NT2/D1 (cell line): ENCODE results near the gene SLC19A1.

Source experiments
- DNase-seq: peaks from one replicate; pipeline ENCODE4 v3.0.0-alpha.2; 2011; ENCODE audit warnings: low read depth, low spot score
- H3K27me3 ChIP-seq: 2 replicates; pipeline ENCODE4 v1.6.0; 2011; ENCODE audit warnings: mild to moderate bottlenecking; ENCODE audit not compliant: insufficient read length, insufficient read depth
- H3K36me3 ChIP-seq: 2 replicates; pipeline ENCODE4 v1.6.1; 2011; ENCODE audit warnings: mild to moderate bottlenecking, low read length, mixed read lengths; ENCODE audit not compliant: insufficient read depth, insufficient read length
- H3K4me1 ChIP-seq: 2 replicates; pipeline ENCODE4 v1.5.1; 2011; ENCODE audit not compliant: insufficient read depth, insufficient read length
- H3K4me3 ChIP-seq: 2 replicates; pipeline ENCODE4 v1.5.1; 2011; ENCODE audit warnings: low read depth; ENCODE audit not compliant: insufficient read length
- H3K9ac ChIP-seq: 2 replicates; pipeline ENCODE4 v1.6.0; 2011; ENCODE audit warnings: low read depth; ENCODE audit not compliant: insufficient read length
- H3K9me3 ChIP-seq: 2 replicates; pipeline ENCODE4 v1.5.1; 2011; ENCODE audit warnings: mild to moderate bottlenecking, low read length; ENCODE audit not compliant: insufficient read depth
- SUZ12 ChIP-seq: IDR thresholded peaks from 2 replicates; pipeline ENCODE4 v1.6.1; 2011; ENCODE audit not compliant: insufficient read length, insufficient read depth; ENCODE audit errors: extremely low read depth
- YY1 ChIP-seq: IDR thresholded peaks from 2 replicates; pipeline ENCODE4 v1.6.1; 2011; ENCODE audit not compliant: insufficient read length, insufficient read depth
- ZNF274 ChIP-seq: IDR thresholded peaks from 2 replicates; pipeline ENCODE4 v1.6.1; 2011; ENCODE audit warnings: mild to moderate bottlenecking, low read depth, low read length

The SLC19A1 gene

GRCh38 chr21:45470087-45470515, 72.1 kb downstream of the SLC19A1 start:
- H3K9me3 ChIP-seq: peaks cover 5% of the 10 kb centered on the region; the same call in 1 of the 2 replicates
- no peak for DNase-seq
- no peak overlapping the region for H3K4me3 ChIP-seq
- no peaks in the 10 kb centered on the region for H3K27me3 ChIP-seq
- peak overlapping the region; percentile 16 for H3K9ac ChIP-seq
- no peak for TF ChIP-seq YY1
- no peak for TF ChIP-seq SUZ12
- no peak for TF ChIP-seq ZNF274
- H3K4me1 ChIP-seq: peaks cover 33% of the 10 kb centered on the region
- peaks cover 98% of the 10 kb centered on the region for H3K36me3 ChIP-seq

DNA sequence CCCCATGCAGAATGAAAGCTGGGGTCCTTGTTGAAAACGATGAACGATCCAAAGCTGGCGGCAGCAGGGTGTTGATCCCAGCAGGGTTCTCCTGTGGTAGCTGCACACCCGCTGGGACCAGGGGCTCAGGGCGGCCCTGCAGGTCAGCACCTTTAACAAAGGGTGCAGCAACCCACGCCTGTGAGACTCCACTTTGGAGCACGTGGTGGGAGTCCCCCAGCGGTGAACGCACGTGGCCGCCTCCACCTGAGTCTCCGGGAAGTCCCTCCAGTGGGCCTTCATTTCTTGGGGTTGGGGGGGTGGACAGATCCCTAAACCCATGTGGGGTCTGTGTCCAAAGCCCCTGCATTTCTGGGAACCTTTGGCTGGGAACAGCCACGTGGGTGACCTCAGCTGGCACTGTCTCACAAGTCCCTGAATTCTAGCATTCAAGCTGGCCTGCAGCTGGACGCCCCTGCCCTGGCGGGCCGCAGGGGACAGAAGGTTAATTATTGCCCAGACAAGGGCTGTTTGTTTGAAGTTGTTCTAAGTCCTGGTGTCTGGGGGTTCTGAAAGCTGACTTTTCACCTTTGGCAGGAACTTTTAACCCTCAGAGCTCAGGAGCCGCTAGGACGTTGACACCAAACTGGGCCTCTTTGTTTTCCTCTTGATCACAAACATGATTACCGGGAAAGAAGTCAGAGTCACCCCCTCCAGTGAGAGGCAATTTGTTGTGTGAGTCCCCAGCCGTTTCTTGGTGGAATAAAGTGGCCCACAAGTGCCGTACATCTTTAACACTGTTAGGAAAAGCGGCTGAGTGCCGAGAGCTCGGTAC, 72.8 kb downstream of the SLC19A1 start:
- peak overlapping the region; percentile 16 for H3K9ac ChIP-seq
- no peak for TF ChIP-seq SUZ12
- no peak for TF ChIP-seq YY1
- no peak for TF ChIP-seq ZNF274
- no peak for DNase-seq
- H3K36me3 ChIP-seq: peaks cover 98% of the 10 kb centered on the region
- peaks cover 33% of the 10 kb centered on the region for H3K4me1 ChIP-seq
- peaks cover 2% of the 10 kb centered on the region; the same call in 1 of the 2 replicates for H3K9me3 ChIP-seq
- no peak overlapping the region for H3K4me3 ChIP-seq
- no peaks in the 10 kb centered on the region for H3K27me3 ChIP-seq

- no peaks in the 10 kb centered on the region for H3K27me3 ChIP-seq
- no peak overlapping the region for H3K4me3 ChIP-seq
- H3K9ac ChIP-seq: no peak overlapping the region
- DNase-seq: no peak
- TF ChIP-seq YY1 (no peak), SUZ12 (no peak), ZNF274 (no peak)
- H3K36me3 ChIP-seq: peaks cover 98% of the 10 kb centered on the region
- H3K4me1 ChIP-seq: peaks cover 33% of the 10 kb centered on the region
- H3K9me3 ChIP-seq: no peaks in the 10 kb centered on the region
Measured at GRCh38 chr21:45468971-45469272, 73.3 kb downstream of the SLC19A1 start.

GRCh38 chr21:45468051-45468970, 73.9 kb downstream of the SLC19A1 start:
- Histone ChIP-seq H3K9me3 (no peaks in the 10 kb centered on the region), H3K27me3 (no peaks in the 10 kb centered on the region), H3K36me3 (peaks cover 98% of the 10 kb centered on the region), H3K4me3 (no peak overlapping the region), H3K4me1 (peaks cover 29% of the 10 kb centered on the region), H3K9ac (no peak overlapping the region)
- TF ChIP-seq ZNF274 (no peak), YY1 (no peak), SUZ12 (no peak)
- DNase-seq: no peak

DNA sequence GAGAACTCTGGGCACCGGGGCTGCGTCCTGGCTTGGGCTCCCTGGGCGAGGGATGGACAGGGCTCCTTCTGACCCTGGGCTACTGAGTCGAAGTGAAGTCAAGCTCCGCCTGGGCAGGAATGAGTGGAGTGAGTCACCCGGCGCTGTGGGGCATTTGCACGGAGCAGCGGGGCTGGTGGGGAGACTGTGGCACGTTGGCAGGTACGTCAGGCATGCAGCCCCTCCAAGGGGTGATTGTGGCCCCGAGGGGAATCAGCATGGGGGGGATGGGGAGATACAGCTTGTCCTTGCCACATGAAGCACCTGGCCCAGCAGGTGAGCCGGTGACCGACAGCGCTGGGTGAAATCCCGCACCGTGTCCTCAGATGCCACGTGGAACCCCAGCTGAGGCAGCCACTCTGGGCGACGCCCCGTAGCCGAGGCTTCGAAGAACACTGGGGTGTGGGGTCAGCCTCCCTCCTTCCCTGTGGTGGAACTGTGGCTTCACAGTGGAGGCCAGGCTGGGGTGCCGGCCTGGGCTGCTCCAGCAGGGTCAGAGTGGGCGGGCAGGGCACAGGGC, 74.9 kb downstream of the SLC19A1 start:
- Histone ChIP-seq H3K4me1 (peaks cover 29% of the 10 kb centered on the region), H3K9me3 (no peaks in the 10 kb centered on the region; the same call in 1 of the 2 replicates), H3K36me3 (peaks cover 97% of the 10 kb centered on the region), H3K9ac (no peak overlapping the region), H3K4me3 (no peak overlapping the region), H3K27me3 (no peaks in the 10 kb centered on the region)
- DNase-seq: no peak
- TF ChIP-seq SUZ12 (no peak), YY1 (no peak), ZNF274 (no peak)

DNA sequence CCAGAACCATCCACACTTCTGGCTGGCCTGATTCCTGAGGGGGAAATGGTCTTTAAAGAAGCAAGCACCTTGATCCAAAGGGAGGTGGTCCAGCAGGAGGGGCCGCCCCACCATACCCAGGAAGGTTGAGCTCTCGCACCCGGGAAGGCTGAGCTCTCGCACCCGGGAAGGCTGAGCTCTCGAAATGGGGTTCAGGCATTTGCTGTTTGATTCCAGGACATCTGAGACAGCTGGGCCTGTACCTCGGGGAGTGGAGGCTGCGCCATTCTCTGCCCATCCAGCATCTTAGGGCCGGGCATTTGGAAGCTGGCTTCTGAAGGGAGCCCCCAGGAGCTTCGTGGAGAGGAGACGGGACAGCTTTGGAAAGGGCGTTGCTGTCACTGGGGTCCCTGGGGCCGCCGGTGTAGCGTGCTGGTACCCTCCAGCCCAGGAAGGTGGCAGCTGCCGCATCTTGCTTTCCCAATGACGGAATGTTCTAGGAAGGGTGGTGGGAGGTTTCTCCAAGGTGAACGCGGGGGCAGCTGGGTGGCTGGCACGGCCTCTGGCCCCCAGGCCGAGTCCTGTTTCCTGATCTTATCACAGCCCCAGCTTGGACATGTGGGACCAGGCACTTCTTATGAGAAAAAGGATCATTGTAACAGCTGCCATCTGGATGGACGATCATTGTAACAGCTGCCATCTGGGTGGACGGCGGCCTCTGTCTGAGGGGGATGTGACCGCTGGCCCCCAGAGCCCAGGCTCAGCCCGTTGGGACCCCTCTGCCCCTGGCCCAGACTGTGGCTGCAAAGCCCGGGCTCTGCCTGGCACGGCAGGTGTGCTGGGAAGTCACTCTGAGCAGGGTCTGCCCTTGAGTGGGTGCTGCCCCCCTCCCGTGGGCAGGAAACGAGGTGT, 75.7 kb downstream of the SLC19A1 start:
- peaks cover 7% of the 10 kb centered on the region for H3K9me3 ChIP-seq
- H3K4me3 ChIP-seq: no peak overlapping the region
- no peak for DNase-seq
- TF ChIP-seq SUZ12 (no peak), YY1 (no peak), ZNF274 (no peak)
- H3K9ac ChIP-seq: no peak overlapping the region
- no peaks in the 10 kb centered on the region for H3K27me3 ChIP-seq
- H3K36me3 ChIP-seq: peaks cover 97% of the 10 kb centered on the region
- H3K4me1 ChIP-seq: peaks cover 26% of the 10 kb centered on the region
